Thoracic aorta (tissue), 2 donors: ENCODE results near the gene AMOTL2. TPM values are rescaled to one million over a fixed set of nuclear protein-coding genes. Genes with fewer than 3 reads are reported as not detected.
A peak's percentile ranks its signal among the peaks of the same experiment; 100 is the strongest.

Experiments used
- ATAC-seq: fragments of 150-250 bp; one replicate; pipeline ENCODE4 v1.8.0; 2017; ENCODE audit warnings: low read depth; ENCODE audit not compliant: insufficient number of reproducible peaks, low FRiP score
- DNase-seq: peaks from one replicate; pipeline ENCODE4 v3.0.0-alpha.2; 2020; ENCODE audit warnings: low spot score
- H3K27ac ChIP-seq, 2 donors: fragments of 200-600 bp; sonication (generic); 1 replicate in 1 of 2; 2 replicates in 1 of 2; pipeline ENCODE4 v1.5.1; 2016; ENCODE audit warnings: mild to moderate bottlenecking in 2 of 2, moderate library complexity in 2 of 2
- H3K27me3 ChIP-seq: fragments of 200-600 bp; sonication (generic); replicated peaks from 2 replicates; pipeline ENCODE4 v1.6.0; 2016; ENCODE audit warnings: mild to moderate bottlenecking; ENCODE audit not compliant: insufficient read depth
- H3K36me3 ChIP-seq: fragments of 200-600 bp; sonication (generic); one replicate; pipeline ENCODE4 v1.5.1; 2016
- H3K4me1 ChIP-seq, 2 donors: fragments of 200-600 bp; sonication (generic); 1 replicate in 1 of 2; 2 replicates in 1 of 2; pipeline versions ENCODE4 v1.5.1 to v1.6.0; 2016; ENCODE audit warnings: low read depth in 2 of 2, mild to moderate bottlenecking in 1 of 2; ENCODE audit not compliant: control insufficient read depth in 1 of 2
- H3K4me3 ChIP-seq: fragments of 200-600 bp; sonication (generic); 2 replicates; pipeline ENCODE4 v1.5.1; 2016; ENCODE audit warnings: mild to moderate bottlenecking
- H3K9me3 ChIP-seq: fragments of 200-600 bp; sonication (generic); 2 replicates; pipeline ENCODE4 v1.5.1; 2016
- total RNA-seq, 2 donors: library from RNA; depleted of rRNA; stranded (reverse); fragments of >200 nt; gene quantifications; one replicate each; pipeline versions ENCODE4 v1.1.0 to v1.2.3, GENCODE V29; 2016
- TF ChIP-seq, protein P1 (sequence below): fragments of 200-600 bp; sonication (generic); IDR thresholded peaks from one replicate; pipeline ENCODE4 v1.5.1; 2019; ENCODE audit warnings: antibody characterized with exemption

The AMOTL2 gene
- total RNA-seq, 2 donors from 2014 or later, result 62.4 to 161 TPM

GRCh38 chr3:134330883-134331810 lies 43.1 kb downstream of the AMOTL2 start:
- TF ChIP-seq, protein P1, sequence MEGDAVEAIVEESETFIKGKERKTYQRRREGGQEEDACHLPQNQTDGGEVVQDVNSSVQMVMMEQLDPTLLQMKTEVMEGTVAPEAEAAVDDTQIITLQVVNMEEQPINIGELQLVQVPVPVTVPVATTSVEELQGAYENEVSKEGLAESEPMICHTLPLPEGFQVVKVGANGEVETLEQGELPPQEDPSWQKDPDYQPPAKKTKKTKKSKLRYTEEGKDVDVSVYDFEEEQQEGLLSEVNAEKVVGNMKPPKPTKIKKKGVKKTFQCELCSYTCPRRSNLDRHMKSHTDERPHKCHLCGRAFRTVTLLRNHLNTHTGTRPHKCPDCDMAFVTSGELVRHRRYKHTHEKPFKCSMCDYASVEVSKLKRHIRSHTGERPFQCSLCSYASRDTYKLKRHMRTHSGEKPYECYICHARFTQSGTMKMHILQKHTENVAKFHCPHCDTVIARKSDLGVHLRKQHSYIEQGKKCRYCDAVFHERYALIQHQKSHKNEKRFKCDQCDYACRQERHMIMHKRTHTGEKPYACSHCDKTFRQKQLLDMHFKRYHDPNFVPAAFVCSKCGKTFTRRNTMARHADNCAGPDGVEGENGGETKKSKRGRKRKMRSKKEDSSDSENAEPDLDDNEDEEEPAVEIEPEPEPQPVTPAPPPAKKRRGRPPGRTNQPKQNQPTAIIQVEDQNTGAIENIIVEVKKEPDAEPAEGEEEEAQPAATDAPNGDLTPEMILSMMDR, result no peak
- Histone ChIP-seq H3K27me3 (no peaks in the 10 kb centered on the region), H3K9me3 (no peaks in the 10 kb centered on the region), H3K4me1 (peaks cover 67 to 85% of the 10 kb centered on the region in 2 donors), H3K27ac (peak overlapping the region; percentile 76 to 87), H3K4me3 (no peak overlapping the region), H3K36me3 (no peaks in the 10 kb centered on the region)
- ATAC-seq (peak; percentile 58), DNase-seq (no peak)

- Histone ChIP-seq H3K27me3 (no peaks in the 10 kb centered on the region), H3K27ac (peak overlapping the region in 1 of 2 donors; percentile 46), H3K9me3 (no peaks in the 10 kb centered on the region), H3K36me3 (no peaks in the 10 kb centered on the region), H3K4me1 (peaks cover 52 to 71% of the 10 kb centered on the region in 2 donors), H3K4me3 (no peak overlapping the region)
- TF ChIP-seq, protein P1, result no peak
- no peak for ATAC-seq
- no peak for DNase-seq
These were observed 45.4 kb downstream of the AMOTL2 start for GRCh38 chr3:134328846-134329245.

- Histone ChIP-seq H3K4me1 (peaks cover 46 to 64% of the 10 kb centered on the region in 2 donors), H3K27ac (peak overlapping the region; percentile 46 to 54)
- ATAC-seq, result no peak
These were observed 46.1 kb downstream of the AMOTL2 start for GRCh38 chr3:134328147-134328591.

GRCh38 chr3:134327594-134327975 lies 46.7 kb downstream of the AMOTL2 start:
- Histone ChIP-seq H3K9me3 (no peaks in the 10 kb centered on the region), H3K4me3 (no peak overlapping the region), H3K27me3 (no peaks in the 10 kb centered on the region), H3K36me3 (no peaks in the 10 kb centered on the region), H3K4me1 (peaks cover 43 to 60% of the 10 kb centered on the region in 2 donors), H3K27ac (peak overlapping the region; percentile 46 to 54)
- ATAC-seq (no peak), DNase-seq (no peak)
- TF ChIP-seq, protein P1, result no peak

More at GRCh38 chr3:134328147-134328591, 46.1 kb downstream of the AMOTL2 start:
- no peak for DNase-seq
- TF ChIP-seq, protein P1, result no peak
- H3K27me3 ChIP-seq, result no peaks in the 10 kb centered on the region
- H3K9me3 ChIP-seq, result no peaks in the 10 kb centered on the region
- no peaks in the 10 kb centered on the region for H3K36me3 ChIP-seq
- H3K4me3 ChIP-seq, result no peak overlapping the region

DNA sequence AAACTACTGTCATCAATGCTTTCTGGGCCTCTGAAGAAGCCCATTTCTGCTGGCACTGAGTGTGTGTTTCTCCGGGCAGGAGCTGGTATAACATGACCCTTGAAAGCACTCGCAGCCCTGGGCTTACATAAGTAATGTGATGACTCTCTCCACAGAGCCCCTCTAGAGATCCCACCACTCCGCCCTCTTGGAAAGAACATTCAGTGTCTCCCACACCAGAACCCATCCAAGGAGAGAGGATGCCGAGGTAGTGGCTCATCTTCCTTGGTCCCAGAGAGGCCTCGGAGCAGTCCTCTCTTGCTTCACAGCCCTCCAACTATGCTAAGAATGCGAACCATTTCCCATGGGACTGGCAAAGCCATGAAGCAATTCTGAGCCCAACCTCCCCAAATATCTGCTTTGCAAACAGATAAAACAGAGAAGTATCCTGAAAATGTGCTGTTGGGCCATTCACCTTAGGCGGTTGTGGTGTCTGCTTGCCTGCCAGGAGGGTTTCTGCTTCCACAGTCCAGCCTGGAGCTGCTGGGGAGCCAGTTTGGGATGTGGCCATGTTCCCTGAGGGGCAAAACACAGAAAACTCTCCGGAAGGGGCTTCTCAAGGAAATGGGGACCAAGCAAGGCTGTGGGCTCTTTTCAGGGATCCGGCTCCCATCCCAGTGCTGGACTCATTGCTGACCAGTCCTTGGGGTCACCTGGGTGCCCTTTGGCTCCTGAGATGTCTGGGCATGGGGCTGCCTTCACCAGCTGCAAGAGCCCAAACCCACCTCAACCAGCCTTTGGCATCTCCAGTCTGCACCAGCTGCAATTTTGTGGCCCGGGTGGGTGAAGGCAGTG lies 47.3 kb downstream of the AMOTL2 start:
- no peaks in the 10 kb centered on the region for H3K27me3 ChIP-seq
- H3K27ac ChIP-seq, result peak overlapping the region; percentile 46 to 54
- H3K4me1 ChIP-seq, result peaks cover 37 to 54% of the 10 kb centered on the region in 2 donors
- no peak for DNase-seq
- TF ChIP-seq, protein P1, result no peak
- H3K9me3 ChIP-seq, result no peaks in the 10 kb centered on the region
- H3K4me3 ChIP-seq, result no peak overlapping the region
- no peaks in the 10 kb centered on the region for H3K36me3 ChIP-seq
- ATAC-seq, result peak; percentile 37
